HG03342 (cell line): Measurements from ENCODE around the gene THAP3.
A peak's percentile ranks its signal among the peaks of the same experiment; 100 is the strongest.

ENCODE experiments used
- ATAC-seq: cut with Tn5 transposase; IDR thresholded peaks from one replicate; pipeline ENCODE4 v1.9.1; 2021; ENCODE audit warnings: mild to moderate bottlenecking, moderate library complexity; ENCODE audit not compliant: unreplicated experiment

Gene THAP3, protein sequence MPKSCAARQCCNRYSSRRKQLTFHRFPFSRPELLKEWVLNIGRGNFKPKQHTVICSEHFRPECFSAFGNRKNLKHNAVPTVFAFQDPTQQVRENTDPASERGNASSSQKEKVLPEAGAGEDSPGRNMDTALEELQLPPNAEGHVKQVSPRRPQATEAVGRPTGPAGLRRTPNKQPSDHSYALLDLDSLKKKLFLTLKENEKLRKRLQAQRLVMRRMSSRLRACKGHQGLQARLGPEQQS

DNA sequence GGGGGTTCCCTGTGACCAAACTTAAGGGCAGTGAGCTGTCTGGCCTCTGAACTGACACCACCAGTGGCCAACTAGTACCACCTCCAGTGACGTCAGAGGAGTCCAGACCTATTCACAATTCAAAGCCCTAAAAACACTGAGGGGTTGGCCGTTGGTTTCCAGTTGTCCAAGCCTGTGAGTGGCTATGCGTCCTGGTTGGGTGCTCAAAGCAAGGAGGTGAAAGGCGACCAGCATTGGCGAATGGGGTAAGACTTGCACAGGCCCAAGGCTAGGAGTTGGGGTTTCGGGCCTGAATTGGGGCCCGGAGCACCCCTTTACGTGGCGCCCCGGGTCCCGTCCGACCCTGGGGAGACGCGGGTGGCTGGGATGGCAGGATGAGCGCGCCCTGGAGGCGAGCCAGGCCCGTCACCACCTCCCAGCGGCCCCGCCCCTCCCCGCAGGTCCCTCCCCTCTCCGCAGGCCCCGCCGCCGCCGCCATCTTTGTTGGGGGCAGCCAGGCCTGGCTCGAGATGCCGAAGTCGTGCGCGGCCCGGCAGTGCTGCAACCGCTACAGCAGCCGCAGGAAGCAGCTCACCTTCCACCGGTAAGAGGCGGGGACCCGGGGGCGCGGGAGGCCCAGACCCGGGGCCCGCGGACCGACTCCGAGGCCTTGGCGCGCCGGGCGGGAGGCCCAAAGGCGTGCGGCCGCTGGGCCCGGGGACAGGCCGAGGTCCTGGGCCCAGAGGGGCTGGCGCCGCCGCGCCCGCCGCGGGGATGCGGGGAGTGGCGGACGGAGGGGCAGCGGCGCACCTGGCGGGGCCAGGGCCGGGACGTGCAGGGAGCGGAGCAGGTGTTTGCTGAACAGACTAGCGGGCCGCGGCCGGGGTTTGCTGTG, at the start of gene THAP3:
THAP3 (plus strand) TSS at position 159 of the 874 bp plus-strand sequence; CDS start at position 510, 351 bp downstream.
- ATAC-seq: peak; percentile 75

DNA sequence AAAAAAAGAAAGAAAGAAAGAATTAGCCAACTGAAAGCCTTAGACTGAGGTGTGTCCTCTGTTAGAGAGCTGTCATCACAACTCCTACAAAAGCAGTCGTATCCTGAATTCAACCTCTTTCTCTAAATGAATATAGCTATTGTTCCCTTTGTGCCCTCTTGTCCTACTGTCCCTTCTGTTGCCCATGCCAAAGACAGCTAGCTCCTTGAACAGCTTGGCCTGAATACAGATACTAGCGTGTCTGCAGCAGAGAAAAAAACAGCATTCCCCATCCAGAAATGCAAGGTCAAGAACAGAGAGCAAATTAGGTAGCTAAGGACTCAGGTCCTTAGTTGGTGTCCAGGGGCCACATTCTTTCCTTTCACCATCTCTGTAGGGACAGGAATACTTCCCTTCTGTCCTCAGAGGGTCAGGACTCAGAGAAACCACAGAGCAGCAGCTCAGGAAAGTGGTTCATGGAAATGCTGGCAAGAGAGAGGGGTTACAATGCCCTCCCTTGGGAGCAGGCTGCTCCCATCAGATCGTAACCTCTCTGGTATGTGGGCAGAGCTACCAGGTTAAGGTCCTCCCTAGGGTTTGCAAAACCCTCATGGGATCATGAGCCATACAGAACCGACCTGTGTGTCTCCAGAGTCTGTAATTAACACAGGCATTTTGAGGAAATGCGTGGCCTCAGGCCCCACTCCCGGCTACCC, 46.7 kb upstream of the THAP3 start:
- no peak for ATAC-seq

DNA sequence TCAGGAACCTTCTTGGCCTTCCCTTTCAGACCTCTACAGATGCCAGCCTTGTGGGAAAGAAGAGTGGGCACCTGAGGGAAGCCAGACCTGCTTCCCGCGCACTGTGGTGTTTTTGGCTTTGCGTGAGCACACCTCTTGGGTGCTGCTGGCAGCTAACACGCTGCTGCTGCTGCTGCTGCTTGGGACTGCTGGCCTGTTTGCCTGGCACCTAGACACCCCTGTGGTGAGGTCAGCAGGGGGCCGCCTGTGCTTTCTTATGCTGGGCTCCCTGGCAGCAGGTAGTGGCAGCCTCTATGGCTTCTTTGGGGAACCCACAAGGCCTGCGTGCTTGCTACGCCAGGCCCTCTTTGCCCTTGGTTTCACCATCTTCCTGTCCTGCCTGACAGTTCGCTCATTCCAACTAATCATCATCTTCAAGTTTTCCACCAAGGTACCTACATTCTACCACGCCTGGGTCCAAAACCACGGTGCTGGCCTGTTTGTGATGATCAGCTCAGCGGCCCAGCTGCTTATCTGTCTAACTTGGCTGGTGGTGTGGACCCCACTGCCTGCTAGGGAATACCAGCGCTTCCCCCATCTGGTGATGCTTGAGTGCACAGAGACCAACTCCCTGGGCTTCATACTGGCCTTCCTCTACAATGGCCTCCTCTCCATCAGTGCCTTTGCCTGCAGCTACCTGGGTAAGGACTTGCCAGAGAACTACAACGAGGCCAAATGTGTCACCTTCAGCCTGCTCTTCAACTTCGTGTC, 45.9 kb upstream of the THAP3 start:
- ATAC-seq: no peak

DNA sequence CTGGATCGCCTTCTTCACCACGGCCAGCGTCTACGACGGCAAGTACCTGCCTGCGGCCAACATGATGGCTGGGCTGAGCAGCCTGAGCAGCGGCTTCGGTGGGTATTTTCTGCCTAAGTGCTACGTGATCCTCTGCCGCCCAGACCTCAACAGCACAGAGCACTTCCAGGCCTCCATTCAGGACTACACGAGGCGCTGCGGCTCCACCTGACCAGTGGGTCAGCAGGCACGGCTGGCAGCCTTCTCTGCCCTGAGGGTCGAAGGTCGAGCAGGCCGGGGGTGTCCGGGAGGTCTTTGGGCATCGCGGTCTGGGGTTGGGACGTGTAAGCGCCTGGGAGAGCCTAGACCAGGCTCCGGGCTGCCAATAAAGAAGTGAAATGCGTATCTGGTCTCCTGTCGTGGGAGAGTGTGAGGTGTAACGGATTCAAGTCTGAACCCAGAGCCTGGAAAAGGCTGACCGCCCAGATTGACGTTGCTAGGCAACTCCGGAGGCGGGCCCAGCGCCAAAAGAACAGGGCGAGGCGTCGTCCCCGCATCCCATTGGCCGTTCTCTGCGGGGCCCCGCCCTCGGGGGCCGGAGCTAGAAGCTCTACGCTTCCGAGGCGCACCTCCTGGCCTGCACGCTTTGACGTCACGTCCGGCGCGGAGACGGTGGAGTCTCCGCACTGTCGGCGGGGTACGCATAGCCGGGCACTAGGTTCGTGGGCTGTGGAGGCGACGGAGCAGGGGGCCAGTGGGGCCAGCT, 45.1 kb upstream of the THAP3 start, which contains the start of gene ZBTB48:
ZBTB48 (plus strand) TSS at position 621 of the 745 bp plus-strand sequence. CDS start 616 bp downstream, outside the sequence.
- ATAC-seq: peak; percentile 96

DNA sequence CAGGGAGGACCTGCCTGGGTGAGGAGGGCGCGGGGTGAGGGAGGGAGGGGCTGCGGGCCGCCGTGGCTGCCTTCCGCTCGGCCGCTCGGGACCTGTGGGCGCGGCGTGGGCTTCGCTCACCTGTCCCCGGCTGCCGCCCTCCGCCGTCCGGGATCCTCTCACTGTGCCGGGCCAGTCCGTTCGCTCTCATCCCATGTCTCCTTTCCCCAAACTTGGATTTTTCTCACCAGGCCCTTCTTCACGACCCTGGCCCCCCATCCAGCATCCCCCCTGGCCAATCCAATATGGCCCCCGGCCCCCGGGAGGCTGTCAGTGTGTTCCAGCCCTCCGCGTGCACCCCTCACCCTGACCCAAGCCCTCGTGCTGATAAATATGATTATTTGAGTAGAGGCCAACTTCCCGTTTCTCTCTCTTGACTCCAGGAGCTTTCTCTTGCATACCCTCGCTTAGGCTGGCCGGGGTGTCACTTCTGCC, 44.5 kb upstream of the THAP3 start:
- no peak for ATAC-seq

DNA sequence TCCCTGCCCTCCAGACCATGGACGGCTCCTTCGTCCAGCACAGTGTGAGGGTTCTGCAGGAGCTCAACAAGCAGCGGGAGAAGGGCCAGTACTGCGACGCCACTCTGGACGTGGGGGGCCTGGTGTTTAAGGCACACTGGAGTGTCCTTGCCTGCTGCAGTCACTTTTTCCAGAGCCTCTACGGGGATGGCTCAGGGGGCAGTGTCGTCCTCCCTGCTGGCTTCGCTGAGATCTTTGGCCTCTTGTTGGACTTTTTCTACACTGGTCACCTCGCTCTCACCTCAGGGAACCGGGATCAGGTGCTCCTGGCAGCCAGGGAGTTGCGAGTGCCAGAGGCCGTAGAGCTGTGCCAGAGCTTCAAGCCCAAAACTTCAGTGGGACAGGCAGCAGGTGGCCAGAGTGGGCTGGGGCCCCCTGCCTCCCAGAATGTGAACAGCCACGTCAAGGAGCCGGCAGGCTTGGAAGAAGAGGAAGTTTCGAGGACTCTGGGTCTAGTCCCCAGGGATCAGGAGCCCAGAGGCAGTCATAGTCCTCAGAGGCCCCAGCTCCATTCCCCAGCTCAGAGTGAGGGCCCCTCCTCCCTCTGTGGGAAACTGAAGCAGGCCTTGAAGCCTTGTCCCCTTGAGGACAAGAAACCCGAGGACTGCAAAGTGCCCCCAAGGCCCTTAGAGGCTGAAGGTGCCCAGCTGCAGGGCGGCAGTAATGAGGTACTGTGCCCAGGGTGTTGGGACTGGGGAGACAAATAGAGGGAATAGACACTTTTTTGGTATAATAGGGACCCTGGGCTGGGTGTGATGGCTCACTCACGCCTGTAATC, 43.9 kb upstream of the THAP3 start:
- no peak for ATAC-seq

DNA sequence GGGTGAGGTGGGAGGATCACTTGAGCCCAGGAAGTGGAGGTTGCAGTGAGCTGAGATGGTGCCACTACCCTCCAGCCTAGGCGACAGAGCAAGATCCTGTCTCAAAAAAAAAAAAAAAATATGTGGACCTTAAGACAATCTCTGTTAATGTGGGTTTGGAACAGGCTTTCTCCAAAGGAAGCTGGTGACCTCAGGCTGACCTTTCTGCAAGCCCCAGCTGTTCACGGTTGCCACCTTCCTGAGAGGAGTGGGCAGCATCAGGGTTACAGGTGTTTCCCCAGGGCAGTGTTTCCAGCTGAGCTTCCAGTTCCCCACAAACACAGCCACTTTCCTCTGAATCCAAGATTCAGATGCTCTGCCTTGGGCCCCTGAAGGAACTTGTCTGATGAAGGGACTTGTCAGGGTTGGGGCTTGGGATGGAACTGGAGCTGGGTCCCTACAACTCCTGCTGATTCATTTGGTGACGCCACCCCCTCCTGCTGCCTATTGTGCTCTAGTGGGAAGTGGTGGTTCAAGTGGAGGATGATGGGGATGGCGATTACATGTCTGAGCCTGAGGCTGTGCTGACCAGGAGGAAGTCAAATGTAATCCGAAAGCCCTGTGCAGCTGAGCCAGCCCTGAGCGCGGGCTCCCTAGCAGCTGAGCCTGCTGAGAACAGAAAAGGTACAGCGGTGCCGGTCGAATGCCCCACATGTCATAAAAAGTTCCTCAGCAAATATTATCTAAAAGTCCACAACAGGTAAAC, 42.9 kb upstream of the THAP3 start:
- no peak for ATAC-seq

DNA sequence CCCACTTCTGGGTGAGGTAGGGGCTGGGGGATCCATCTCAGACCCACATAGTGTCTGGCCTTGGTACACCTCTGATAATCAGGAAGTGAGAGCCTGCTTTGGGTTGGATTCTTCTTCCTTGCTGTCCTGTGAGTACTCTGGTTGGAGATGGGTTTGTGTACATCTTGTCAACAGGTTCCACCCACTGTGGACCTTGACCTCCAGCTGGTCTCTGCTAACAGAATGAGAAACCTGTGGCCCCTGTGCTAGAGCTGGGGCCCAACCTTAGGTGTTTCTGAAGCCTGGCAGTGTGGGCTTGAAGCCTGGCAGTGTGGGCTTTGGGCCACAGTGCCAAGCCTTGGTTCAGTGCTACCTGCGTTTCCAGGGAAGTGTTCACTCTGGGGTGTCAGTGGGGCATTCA, 42.3 kb upstream of the THAP3 start:
- ATAC-seq: no peak

DNA sequence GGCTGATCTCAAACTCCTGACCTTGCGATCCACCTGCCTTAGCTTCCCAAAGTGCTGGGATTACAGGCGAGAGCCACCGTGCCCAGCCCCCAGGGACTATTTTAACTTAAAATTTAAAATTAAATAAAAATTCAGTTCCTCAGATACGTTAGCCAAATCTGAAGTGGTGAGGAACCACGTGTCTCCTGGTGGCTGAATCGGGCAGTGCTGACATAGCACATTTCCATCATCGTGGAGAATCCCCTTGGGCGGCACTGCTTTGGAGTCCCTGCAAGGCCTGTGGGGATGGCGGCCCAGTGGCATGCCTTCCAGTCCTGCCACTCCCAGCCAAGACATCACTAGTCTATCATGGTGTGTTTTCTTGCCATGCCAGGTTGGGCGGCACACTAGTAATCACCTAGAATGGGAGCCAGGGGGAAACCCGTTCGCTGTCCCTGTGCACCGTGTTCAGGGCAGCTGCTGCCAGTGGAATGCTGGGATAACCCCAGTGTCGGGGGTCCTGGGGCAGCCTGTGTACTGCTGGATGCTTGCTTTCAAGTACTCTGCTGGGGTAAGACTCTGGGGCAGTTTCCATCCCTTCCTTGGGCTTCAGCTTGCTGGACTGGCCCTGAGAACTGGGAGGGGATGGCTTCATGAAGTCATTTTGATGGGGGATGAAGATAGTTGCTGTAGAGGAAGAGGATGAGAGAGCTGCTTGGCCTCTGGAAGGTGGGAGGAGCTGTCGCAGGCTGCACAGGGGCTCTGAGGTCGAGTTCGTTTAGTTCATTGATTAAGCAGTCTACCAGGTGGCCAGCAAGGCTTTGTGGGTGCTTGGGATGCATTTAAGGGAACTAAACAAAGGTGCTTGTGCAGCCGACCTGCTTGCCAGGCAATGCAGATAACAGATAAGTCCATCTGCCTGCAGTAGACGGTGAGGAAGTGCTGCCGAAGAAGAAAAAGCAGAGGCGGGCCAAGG, 40.3 kb upstream of the THAP3 start:
- ATAC-seq: no peak

DNA sequence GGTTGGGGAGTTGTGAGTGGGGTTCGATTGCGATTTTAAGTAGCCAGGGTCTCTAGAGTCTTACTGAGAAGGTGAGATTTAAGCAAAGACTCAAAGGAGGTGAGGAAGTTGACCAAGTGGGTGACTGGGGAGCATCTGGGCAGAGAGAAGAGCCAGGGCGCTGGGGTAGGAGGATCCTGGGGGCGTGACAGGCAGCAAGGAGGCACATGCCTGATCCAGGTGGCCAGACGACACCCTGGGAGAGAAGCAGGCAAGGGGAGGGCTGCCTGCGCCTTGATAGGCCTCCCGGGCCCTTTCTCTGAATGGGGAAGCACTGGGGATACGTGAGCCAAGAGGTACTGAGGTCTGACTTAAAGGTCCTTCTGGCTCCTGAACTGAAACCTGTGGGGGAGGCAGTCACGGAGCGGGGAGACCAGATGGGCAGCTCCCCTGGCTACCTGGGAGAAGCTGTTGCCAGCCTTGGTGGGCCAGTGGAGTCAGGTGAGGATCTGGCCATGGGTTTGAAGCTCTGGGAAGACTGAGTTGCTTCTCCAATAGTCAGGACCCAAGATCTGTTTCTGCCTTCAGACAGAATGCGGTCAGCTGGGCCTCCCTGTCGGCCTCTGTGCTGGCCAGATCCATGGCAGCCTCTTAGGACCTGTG, 39.5 kb upstream of the THAP3 start:
- no peak for ATAC-seq

DNA sequence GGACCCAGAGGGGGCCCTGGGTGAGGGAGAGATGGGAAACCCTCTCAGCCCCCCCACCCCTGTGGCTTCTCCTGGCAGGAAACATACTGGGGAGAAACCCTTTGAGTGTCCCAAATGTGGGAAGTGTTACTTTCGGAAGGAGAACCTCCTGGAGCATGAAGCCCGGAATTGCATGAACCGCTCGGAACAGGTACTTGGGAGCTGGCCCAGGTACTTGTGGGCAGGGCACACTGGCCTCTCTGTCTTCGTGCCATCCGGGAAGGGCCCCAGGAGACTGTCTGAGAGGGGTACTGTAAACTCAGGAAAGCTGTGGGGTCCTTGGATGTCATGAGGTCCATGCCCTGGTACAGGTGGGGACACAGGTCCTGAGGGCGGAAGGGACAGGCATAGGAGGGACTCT, 38.8 kb upstream of the THAP3 start:
- ATAC-seq: no peak

DNA sequence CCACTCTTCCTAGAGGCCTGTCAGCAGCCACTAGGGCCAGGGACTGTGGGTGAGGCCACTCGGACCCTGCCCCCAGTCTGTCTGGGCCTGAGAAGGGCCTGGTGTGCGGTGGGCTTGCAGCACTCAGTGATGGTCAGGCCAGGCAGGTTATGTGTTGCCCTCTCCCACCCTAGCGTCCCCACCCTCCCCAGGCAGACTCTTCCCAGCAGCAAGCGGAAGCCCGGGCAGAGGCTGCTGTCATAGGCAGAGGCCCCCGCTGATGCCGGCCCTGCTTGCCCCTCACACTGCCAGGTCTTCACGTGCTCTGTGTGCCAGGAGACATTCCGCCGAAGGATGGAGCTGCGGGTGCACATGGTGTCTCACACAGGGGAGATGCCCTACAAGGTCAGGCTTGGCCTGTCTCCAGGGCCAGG, 38.3 kb upstream of the THAP3 start:
- no peak for ATAC-seq

DNA sequence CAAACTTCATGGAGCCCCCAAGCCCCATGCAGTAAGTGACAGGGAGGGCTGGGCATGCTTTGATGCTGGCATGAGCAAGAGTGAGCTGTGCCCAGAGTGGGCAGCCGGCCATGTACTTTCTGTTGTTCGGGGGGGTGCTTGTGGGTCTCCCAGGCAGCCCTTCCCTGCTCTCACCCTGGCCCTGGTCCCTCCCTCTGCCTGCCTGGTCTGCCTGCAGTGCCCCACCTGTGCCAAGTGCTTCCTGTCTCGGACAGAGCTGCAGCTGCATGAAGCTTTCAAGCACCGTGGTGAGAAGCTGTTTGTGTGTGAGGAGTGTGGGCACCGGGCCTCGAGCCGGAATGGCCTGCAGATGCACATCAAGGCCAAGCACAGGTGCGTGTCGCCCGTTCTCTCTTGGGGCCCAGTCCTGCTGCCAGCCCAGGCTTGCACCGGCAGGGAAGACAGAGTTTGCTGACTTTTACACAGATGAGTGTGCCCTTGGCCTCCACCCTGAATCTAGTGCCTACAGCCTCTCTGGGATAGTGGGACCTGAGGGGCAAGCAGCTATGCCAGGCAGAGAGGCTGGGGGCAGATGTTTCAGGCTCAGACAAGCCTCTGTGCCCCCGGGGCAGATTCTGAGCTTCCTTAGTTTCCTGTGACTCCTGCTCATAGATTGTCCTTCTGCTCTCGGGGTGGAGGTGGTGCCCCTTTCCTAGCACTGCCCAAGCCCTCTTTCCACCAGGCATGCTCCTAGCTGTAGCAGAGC, 37.2 kb upstream of the THAP3 start:
- ATAC-seq: no peak

DNA sequence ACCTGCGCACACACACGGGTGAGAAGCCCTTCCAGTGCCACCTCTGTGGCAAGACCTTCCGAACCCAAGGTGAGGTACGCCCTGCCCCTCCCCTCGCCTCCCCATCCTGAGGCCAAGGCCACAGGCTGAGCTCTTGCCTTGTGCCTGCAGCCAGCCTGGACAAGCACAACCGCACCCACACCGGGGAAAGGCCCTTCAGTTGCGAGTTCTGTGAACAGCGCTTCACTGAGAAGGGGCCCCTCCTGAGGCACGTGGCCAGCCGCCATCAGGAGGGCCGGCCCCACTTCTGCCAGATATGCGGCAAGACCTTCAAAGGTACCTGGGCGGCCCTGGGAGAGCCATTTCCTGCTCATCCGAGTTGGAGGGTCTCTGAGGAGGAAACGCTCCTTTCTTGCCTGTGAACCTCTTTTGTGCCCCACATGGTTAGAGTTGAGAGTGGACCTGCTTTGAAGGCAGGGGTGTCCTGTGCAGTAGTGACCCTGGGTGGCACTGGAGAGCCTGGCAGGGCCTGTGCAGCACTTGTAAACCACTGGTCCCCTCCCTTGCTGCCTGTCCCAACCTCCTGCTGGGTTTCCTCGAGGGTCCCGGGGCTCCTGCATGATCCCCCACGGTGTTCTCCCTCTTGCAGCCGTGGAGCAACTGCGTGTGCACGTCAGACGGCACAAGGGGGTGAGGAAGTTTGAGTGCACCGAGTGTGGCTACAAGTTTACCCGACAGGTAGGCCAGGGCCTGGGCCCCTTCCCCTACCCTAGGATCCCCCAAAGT, 36.4 kb upstream of the THAP3 start:
- no peak for ATAC-seq

DNA sequence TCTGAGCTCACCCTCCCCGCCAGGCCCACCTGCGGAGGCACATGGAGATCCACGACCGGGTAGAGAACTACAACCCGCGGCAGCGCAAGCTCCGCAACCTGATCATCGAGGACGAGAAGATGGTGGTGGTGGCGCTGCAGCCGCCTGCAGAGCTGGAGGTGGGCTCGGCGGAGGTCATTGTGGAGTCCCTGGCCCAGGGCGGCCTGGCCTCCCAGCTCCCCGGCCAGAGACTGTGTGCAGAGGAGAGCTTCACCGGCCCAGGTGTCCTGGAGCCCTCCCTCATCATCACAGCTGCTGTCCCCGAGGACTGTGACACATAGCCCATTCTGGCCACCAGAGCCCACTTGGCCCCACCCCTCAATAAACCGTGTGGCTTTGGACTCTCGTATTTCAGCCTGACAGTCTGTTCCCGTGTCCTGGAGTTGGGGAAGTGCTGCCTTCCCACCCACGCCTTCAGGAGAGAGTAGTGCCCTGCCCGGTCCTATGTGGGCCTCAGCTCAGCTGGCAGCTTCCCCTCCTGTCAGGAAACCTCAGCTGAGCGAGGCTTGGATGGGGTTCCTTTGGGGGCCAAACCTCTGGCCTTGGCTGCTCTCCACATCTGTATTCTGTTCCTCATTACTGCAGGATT, 35.7 kb upstream of the THAP3 start:
- no peak for ATAC-seq
